ENCODE measurements around the gene MFAP2. TPM values are rescaled to one million over a fixed set of nuclear protein-coding genes. Genes with fewer than 3 reads are reported as not detected.

MFAP2 gene
- total RNA-seq, 2 donors from 2014 or later, result 120 to 170 TPM

- Histone ChIP-seq H3K27me3 (ENCODE audit: control insufficient read depth, insufficient read depth, low read length, poor library complexity, severe bottlenecking) (no peaks in the 10 kb centered on the region), H3K9ac (ENCODE audit: extremely low read depth, low read length, poor library complexity, severe bottlenecking) (no peak overlapping the region), H3K4me3 (ENCODE audit: low read length) (no peak overlapping the region), H3K9me3 (ENCODE audit: control insufficient read depth, low read length) (no peaks in the 10 kb centered on the region), H3K4me1 (ENCODE audit: control insufficient read depth, insufficient read depth, low read length) (peaks cover 11% of the 10 kb centered on the region), H3K36me3 (ENCODE audit: control insufficient read depth, insufficient read depth, low read length) (peaks cover 6% of the 10 kb centered on the region), H3K27ac (ENCODE audit: low read depth, low read length) (no peak overlapping the region)
- no peaks in the 10 kb centered on the region for H3K9me3 Mint-ChIP-seq
- no peak overlapping the region for H3K4me3 Mint-ChIP-seq
- peak; percentile 78 for DNase-seq
- 68 to 82% methylated on average over 9 of the region's 9 CpGs for WGBS, 2 experiments (ENCODE audit: insufficient coverage in 1 of 2, insufficient read length in 1 of 2)
- peaks cover 3% of the 10 kb centered on the region for H3K36me3 Mint-ChIP-seq (ENCODE audit: low read depth)
- no peak overlapping the region for H3K27ac Mint-ChIP-seq
- TF ChIP-seq, protein P1, sequence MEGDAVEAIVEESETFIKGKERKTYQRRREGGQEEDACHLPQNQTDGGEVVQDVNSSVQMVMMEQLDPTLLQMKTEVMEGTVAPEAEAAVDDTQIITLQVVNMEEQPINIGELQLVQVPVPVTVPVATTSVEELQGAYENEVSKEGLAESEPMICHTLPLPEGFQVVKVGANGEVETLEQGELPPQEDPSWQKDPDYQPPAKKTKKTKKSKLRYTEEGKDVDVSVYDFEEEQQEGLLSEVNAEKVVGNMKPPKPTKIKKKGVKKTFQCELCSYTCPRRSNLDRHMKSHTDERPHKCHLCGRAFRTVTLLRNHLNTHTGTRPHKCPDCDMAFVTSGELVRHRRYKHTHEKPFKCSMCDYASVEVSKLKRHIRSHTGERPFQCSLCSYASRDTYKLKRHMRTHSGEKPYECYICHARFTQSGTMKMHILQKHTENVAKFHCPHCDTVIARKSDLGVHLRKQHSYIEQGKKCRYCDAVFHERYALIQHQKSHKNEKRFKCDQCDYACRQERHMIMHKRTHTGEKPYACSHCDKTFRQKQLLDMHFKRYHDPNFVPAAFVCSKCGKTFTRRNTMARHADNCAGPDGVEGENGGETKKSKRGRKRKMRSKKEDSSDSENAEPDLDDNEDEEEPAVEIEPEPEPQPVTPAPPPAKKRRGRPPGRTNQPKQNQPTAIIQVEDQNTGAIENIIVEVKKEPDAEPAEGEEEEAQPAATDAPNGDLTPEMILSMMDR (conservative IDR thresholded peaks at IDR 0.05), result no peak
- H3K4me1 Mint-ChIP-seq, result peaks cover 32% of the 10 kb centered on the region
- no peaks in the 10 kb centered on the region for H3K27me3 Mint-ChIP-seq (ENCODE audit: insufficient read depth)
Observed at GRCh38 chr1:17012775-17013490, 32.5 kb upstream of the MFAP2 start.

- Mint-ChIP-seq H3K4me1 (peaks cover 32% of the 10 kb centered on the region), H3K36me3 (ENCODE audit: low read depth) (no peaks in the 10 kb centered on the region), H3K27ac (peak within 1 kb of the TSS; percentile 86), H3K4me3 (peak within 1 kb of the TSS; percentile 73), H3K9me3 (no peaks in the 10 kb centered on the region), H3K27me3 (ENCODE audit: insufficient read depth) (no peaks in the 10 kb centered on the region)
- WGBS, 2 experiments (ENCODE audit: insufficient coverage in 1 of 2, insufficient read length in 1 of 2), result 3 to 12% methylated on average over 23 to 94 of the region's 94 CpGs
- Histone ChIP-seq H3K27ac (ENCODE audit: low read depth, low read length) (no peak within 1 kb of the TSS), H3K4me3 (ENCODE audit: low read length) (peak within 1 kb of the TSS; percentile 86), H3K9me3 (ENCODE audit: control insufficient read depth, low read length) (no peaks in the 10 kb centered on the region), H3K27me3 (ENCODE audit: control insufficient read depth, insufficient read depth, low read length, poor library complexity, severe bottlenecking) (no peaks in the 10 kb centered on the region), H3K36me3 (ENCODE audit: control insufficient read depth, insufficient read depth, low read length) (no peaks in the 10 kb centered on the region), H3K9ac (ENCODE audit: extremely low read depth, low read length, poor library complexity, severe bottlenecking) (peak within 1 kb of the TSS; percentile 30), H3K4me1 (ENCODE audit: control insufficient read depth, insufficient read depth, low read length) (peaks cover 11% of the 10 kb centered on the region)
- TF ChIP-seq, protein P1 (conservative IDR thresholded peaks at IDR 0.05), result no peak
- DNase-seq, result peak; percentile 95
Observed at GRCh38 chr1:17011439-17012307, 31.3 kb upstream of the MFAP2 start, which contains the start of gene ATP13A2. ATP13A2 (minus strand) TSS chr1:17011928; CDS start chr1:17011738, 190 bp downstream.

GRCh38 chr1:17011092-17011438 lies 30.6 kb upstream of the MFAP2 start:
- DNase-seq, result peak; percentile 63
- Histone ChIP-seq H3K27ac (ENCODE audit: low read depth, low read length) (no peak overlapping the region), H3K36me3 (ENCODE audit: control insufficient read depth, insufficient read depth, low read length) (no peaks in the 10 kb centered on the region), H3K4me1 (ENCODE audit: control insufficient read depth, insufficient read depth, low read length) (peaks cover 10% of the 10 kb centered on the region), H3K4me3 (ENCODE audit: low read length) (peak overlapping the region; percentile 86), H3K9ac (ENCODE audit: extremely low read depth, low read length, poor library complexity, severe bottlenecking) (peak overlapping the region; percentile 30), H3K27me3 (ENCODE audit: control insufficient read depth, insufficient read depth, low read length, poor library complexity, severe bottlenecking) (no peaks in the 10 kb centered on the region), H3K9me3 (ENCODE audit: control insufficient read depth, low read length) (no peaks in the 10 kb centered on the region)
- Mint-ChIP-seq H3K4me1 (peaks cover 28% of the 10 kb centered on the region), H3K27me3 (ENCODE audit: insufficient read depth) (no peaks in the 10 kb centered on the region), H3K27ac (peak overlapping the region; percentile 64), H3K9me3 (no peaks in the 10 kb centered on the region), H3K36me3 (ENCODE audit: low read depth) (peaks cover under 1% of the 10 kb centered on the region), H3K4me3 (peak overlapping the region; percentile 73)
- WGBS, 2 experiments (ENCODE audit: insufficient coverage in 1 of 2, insufficient read length in 1 of 2), result 3% methylated on average over 15 of the region's 15 CpGs; no CpG with 5 or more reads in 1 of the 2 experiments
- TF ChIP-seq, protein P1 (conservative IDR thresholded peaks at IDR 0.05), result no peak

Measured in endodermal cell (in vitro differentiated cells).